Measurements from ENCODE around the gene KDM3A. TPM values are rescaled to one million over a fixed set of nuclear protein-coding genes. Genes with fewer than 3 reads are reported as not detected.

Gene KDM3A
- total RNA-seq, 2 donors from 2014 or later = 24.6 to 56.6 TPM

DNA sequence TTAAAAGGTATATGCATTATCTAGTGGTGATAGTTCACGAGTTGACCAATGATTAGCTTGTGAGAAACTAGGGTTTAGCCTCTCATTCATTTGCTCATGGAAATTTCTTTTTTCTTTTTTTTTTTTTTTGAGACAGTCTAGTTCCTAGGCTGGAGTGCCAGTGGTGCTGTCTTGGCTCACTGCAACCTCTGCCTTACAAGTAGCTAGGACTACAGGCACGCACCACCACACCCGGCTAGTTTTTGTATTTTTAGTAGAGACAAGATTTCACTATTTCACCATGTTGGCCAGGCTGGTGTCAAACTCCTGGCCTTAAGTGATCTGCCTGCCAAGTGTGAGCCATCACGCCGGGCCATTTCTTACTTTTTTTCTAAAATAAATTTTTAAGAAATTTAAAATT, 14.0 kb downstream of the KDM3A start:
- H3K4me3 ChIP-seq = no peak overlapping the region
- no peaks in the 10 kb centered on the region for H3K27me3 ChIP-seq (replicated peaks; ENCODE audit: insufficient read depth)
- no peaks in the 10 kb centered on the region for H3K36me3 ChIP-seq
- intact Hi-C loops (cut with DNase I) = no loop called here
- 98% methylated on average over 5 of the region's 5 CpGs for WGBS
- no peaks in the 10 kb centered on the region for H3K9me3 ChIP-seq
- TF ChIP-seq POLR2AphosphoS5 (IDR thresholded peaks at IDR 0.05) (no peak), POLR2A (IDR thresholded peaks at IDR 0.05) (no peak)
- TF ChIP-seq, protein P1, sequence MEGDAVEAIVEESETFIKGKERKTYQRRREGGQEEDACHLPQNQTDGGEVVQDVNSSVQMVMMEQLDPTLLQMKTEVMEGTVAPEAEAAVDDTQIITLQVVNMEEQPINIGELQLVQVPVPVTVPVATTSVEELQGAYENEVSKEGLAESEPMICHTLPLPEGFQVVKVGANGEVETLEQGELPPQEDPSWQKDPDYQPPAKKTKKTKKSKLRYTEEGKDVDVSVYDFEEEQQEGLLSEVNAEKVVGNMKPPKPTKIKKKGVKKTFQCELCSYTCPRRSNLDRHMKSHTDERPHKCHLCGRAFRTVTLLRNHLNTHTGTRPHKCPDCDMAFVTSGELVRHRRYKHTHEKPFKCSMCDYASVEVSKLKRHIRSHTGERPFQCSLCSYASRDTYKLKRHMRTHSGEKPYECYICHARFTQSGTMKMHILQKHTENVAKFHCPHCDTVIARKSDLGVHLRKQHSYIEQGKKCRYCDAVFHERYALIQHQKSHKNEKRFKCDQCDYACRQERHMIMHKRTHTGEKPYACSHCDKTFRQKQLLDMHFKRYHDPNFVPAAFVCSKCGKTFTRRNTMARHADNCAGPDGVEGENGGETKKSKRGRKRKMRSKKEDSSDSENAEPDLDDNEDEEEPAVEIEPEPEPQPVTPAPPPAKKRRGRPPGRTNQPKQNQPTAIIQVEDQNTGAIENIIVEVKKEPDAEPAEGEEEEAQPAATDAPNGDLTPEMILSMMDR (IDR thresholded peaks at IDR 0.05) = no peak
- H3K27ac ChIP-seq = no peak overlapping the region
- H3K4me1 ChIP-seq (replicated peaks) = no peaks in the 10 kb centered on the region
- DNase-seq (ENCODE audit: low spot score) = no peak

DNA sequence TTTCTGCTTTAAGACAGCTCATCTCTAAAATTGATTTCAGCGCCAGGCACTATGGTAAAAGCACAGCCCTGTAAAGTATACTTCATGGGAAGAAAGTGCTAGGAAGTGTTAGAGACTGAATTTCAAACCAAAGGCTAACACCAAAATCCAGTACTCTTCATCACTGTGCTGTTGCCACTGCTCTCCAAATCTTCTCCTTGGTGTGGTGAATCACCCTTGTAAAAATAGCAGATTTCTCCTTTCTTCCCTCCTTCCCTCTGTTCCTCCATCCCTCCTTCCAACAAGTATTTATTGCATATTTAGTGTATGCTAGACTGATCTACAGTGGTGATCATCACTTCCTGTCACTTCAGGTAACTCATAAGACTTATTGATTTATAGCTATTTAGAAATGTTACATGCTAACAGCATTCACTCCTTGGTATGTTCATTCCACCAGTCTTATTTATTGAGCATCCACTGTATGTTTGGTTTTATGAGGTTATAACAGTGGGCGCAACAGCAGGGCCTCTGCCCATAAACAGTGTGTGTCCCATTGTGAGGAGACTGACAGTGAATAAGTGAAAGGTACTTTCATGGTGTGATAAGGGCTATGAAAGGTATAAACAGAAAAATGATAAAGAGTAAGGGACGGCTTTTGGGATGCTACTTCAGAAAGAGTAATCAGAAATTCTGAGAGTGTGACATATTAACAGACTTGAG, 20.0 kb downstream of the KDM3A start:
- Histone ChIP-seq H3K9me3 (no peaks in the 10 kb centered on the region), H3K4me3 (no peak overlapping the region), H3K4me1 (replicated peaks) (no peaks in the 10 kb centered on the region), H3K27ac (no peak overlapping the region), H3K27me3 (replicated peaks; ENCODE audit: insufficient read depth) (no peaks in the 10 kb centered on the region), H3K36me3 (peaks cover 6 to 9% of the 10 kb centered on the region in 2 donors)
- no peak for DNase-seq (ENCODE audit: low spot score)
- WGBS = 97% methylated on average over 3 of the region's 3 CpGs
- TF ChIP-seq POLR2A (IDR thresholded peaks at IDR 0.05) (no peak), POLR2AphosphoS5 (IDR thresholded peaks at IDR 0.05) (no peak)
- TF ChIP-seq, protein P1 (IDR thresholded peaks at IDR 0.05) = no peak
- intact Hi-C loops (cut with DNase I) = no loop called here

DNA sequence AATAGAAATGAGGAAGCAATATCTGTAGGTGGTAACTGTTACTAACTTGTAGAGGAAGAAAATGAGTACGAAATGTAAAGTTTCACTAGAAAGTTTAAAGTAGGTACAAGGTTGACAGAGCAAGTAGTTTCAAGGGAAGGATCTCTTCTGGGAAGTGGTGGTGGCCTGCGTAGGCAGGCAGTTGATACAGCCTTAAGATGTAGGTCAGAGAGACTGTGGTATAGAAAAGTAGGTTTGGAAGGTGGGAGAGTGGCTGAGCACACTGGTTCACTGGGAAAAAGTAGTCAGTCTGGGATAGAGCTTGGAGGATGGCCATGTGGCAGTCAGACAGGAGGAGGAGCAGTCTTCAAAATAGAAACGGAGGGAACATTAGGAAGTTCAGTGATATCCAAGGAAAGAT, 23.5 kb downstream of the KDM3A start:
- Histone ChIP-seq H3K27ac (no peak overlapping the region), H3K36me3 (peaks cover 6 to 9% of the 10 kb centered on the region in 2 donors), H3K27me3 (replicated peaks; ENCODE audit: insufficient read depth) (no peaks in the 10 kb centered on the region), H3K4me3 (no peak overlapping the region), H3K4me1 (replicated peaks) (no peaks in the 10 kb centered on the region), H3K9me3 (no peaks in the 10 kb centered on the region)
- 66% methylated on average over 3 of the region's 3 CpGs for WGBS
- intact Hi-C loops (cut with DNase I) = no loop called here
- no peak for TF ChIP-seq POLR2A (IDR thresholded peaks at IDR 0.05)
- TF ChIP-seq, protein P1 (IDR thresholded peaks at IDR 0.05) = no peak
- no peak for TF ChIP-seq POLR2AphosphoS5 (IDR thresholded peaks at IDR 0.05)
- DNase-seq (ENCODE audit: low spot score) = no peak

DNA sequence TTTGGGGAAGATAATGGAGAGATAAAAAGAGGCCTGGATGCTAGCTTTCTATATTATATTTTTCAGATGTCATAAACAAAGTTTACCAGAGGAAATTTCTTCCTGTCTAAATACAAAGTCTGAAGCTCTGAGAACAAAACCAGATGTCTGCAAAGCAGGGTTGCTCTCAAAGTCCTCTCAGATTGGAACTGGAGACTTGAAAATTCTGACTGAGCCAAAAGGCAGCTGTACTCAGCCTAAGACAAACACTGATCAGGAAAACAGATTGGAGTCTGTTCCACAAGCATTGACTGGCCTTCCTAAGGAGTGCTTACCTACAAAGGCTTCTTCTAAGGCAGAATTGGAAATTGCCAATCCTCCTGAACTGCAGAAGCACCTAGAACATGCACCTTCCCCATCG, 25.1 kb downstream of the KDM3A start:
- DNase-seq (ENCODE audit: low spot score) = no peak
- Histone ChIP-seq H3K4me1 (replicated peaks) (no peaks in the 10 kb centered on the region), H3K27me3 (replicated peaks; ENCODE audit: insufficient read depth) (no peaks in the 10 kb centered on the region), H3K36me3 (peaks cover 0 to 6% of the 10 kb centered on the region in 2 donors), H3K27ac (no peak overlapping the region), H3K9me3 (no peaks in the 10 kb centered on the region), H3K4me3 (no peak overlapping the region)
- WGBS = 88% methylated on average over 1 of the region's 1 CpG
- intact Hi-C loops (cut with DNase I) = no loop called here
- TF ChIP-seq POLR2A (IDR thresholded peaks at IDR 0.05) = no peak
- TF ChIP-seq, protein P1 (IDR thresholded peaks at IDR 0.05) = no peak

All from prostate gland (tissue), 2 donors.